ENCODE measurements around the gene ZFYVE1. TPM values are rescaled to one million over a fixed set of nuclear protein-coding genes. Genes with fewer than 3 reads are reported as not detected.

The ZFYVE1 gene
- total RNA-seq, 1 donor from 2014 or later, result 16.5 TPM

DNA sequence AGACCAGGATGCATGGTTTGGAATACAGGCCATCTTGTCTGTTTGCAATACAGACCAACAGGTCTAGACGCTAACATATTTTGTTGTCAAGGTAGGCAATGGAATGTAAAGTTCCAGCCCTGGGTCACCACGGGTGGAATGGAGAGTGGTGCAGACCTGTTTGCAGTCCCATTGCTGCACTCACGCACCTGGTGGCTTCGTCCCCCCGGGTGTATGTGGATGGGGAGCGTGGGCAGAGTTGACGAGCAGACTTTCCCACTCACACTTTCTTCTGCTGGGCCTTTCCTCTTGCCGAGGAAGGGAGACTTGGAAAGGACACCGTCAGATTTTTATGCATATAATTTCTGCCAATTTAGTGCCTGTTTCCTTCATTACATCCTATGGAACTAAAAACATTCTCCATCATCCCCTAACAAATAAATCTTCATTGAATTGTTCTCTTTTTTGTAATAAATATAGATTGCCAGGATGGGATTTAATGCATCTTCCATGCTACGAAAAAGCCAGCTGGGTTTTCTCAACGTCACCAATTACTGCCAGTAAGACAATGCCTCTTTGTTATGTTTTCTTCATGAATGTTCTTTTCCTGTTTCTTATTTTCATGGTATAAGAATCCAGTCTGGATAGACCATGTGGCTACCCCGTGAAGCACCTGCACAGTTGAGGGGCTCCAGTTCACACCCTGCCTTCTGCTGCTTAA is 85.5 kb downstream of the ZFYVE1 start:
- TF ChIP-seq, protein P1, sequence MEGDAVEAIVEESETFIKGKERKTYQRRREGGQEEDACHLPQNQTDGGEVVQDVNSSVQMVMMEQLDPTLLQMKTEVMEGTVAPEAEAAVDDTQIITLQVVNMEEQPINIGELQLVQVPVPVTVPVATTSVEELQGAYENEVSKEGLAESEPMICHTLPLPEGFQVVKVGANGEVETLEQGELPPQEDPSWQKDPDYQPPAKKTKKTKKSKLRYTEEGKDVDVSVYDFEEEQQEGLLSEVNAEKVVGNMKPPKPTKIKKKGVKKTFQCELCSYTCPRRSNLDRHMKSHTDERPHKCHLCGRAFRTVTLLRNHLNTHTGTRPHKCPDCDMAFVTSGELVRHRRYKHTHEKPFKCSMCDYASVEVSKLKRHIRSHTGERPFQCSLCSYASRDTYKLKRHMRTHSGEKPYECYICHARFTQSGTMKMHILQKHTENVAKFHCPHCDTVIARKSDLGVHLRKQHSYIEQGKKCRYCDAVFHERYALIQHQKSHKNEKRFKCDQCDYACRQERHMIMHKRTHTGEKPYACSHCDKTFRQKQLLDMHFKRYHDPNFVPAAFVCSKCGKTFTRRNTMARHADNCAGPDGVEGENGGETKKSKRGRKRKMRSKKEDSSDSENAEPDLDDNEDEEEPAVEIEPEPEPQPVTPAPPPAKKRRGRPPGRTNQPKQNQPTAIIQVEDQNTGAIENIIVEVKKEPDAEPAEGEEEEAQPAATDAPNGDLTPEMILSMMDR (IDR thresholded peaks at IDR 0.05), result no peak
- Mint-ChIP-seq H3K9me3 (no peaks in the 10 kb centered on the region), H3K27me3 (no peaks in the 10 kb centered on the region), H3K4me1 (peaks cover 11% of the 10 kb centered on the region), H3K36me3 (ENCODE audit: low read depth) (peaks cover 84% of the 10 kb centered on the region), H3K4me3 (no peak overlapping the region), H3K27ac (no peak overlapping the region)
- ChIA-PET POLR2A (no interaction called here), CTCF (no interaction called here)
- no peak for ATAC-seq (ENCODE audit: low read depth)
- intact Hi-C loops (cut with micrococcal nuclease), result no loop called here
- no peak for DNase-seq

DNA sequence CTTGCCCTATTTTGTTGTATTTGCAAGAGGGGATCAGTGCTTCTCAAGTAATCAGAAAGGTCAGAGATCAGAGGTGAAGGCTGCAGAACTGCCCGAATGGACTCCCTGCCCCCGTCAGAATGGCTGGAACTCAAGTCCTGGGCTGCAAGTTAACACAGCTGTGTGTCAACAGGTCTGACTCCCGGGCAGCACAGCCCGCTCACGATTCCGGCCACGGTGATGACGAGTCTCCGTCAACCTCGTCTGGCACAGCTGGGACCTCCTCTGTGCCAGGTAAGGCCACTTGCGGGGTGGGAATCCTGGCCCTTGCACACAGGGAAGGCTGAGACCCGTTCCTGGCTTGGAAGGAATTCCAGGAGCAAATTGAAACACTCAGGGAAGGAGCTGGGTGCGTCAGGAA is 87.3 kb downstream of the ZFYVE1 start:
- Mint-ChIP-seq H3K4me3 (no peak overlapping the region), H3K9me3 (no peaks in the 10 kb centered on the region), H3K4me1 (peaks cover 12% of the 10 kb centered on the region), H3K27me3 (no peaks in the 10 kb centered on the region), H3K27ac (no peak overlapping the region), H3K36me3 (ENCODE audit: low read depth) (peaks cover 71% of the 10 kb centered on the region)
- DNase-seq (no peak), ATAC-seq (ENCODE audit: low read depth) (no peak)
- ChIA-PET CTCF (interaction anchor here (4.2 kb wide), 1 partner anchor 9 kb away, joined by 14 read pairs; no protein-coding TSS in a partner anchor), POLR2A (no interaction called here)
- intact Hi-C loops (cut with micrococcal nuclease), result no loop called here
- TF ChIP-seq, protein P1 (IDR thresholded peaks at IDR 0.05), result no peak

DNA sequence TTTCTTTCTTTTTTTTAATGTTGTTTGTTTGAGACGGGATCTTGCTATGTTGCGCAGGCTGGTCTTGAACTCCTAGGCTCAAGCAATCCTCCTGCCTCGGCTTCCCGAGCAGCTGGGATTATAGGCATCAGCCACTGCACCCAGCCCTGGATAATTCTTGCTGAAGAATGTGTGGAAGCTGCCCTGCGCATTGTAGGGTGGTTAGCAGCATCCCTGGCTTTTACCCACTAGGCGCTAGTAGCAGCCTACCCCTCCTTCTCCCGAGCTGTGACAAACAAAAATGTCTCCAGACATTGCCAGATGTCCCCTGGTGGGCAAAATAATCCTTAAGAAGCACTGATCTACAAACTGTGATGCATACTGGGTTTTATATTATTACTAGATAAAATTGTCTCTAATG is 94.0 kb downstream of the ZFYVE1 start:
- Mint-ChIP-seq H3K27ac (no peak overlapping the region), H3K36me3 (ENCODE audit: low read depth) (peaks cover 17% of the 10 kb centered on the region), H3K9me3 (no peaks in the 10 kb centered on the region), H3K27me3 (no peaks in the 10 kb centered on the region), H3K4me1 (peaks cover 24% of the 10 kb centered on the region), H3K4me3 (no peak overlapping the region)
- DNase-seq (no peak), ATAC-seq (ENCODE audit: low read depth) (no peak)
- ChIA-PET POLR2A (no interaction called here), CTCF (no interaction called here)
- intact Hi-C loops (cut with micrococcal nuclease), result no loop called here
- TF ChIP-seq, protein P1 (IDR thresholded peaks at IDR 0.05), result no peak

DNA sequence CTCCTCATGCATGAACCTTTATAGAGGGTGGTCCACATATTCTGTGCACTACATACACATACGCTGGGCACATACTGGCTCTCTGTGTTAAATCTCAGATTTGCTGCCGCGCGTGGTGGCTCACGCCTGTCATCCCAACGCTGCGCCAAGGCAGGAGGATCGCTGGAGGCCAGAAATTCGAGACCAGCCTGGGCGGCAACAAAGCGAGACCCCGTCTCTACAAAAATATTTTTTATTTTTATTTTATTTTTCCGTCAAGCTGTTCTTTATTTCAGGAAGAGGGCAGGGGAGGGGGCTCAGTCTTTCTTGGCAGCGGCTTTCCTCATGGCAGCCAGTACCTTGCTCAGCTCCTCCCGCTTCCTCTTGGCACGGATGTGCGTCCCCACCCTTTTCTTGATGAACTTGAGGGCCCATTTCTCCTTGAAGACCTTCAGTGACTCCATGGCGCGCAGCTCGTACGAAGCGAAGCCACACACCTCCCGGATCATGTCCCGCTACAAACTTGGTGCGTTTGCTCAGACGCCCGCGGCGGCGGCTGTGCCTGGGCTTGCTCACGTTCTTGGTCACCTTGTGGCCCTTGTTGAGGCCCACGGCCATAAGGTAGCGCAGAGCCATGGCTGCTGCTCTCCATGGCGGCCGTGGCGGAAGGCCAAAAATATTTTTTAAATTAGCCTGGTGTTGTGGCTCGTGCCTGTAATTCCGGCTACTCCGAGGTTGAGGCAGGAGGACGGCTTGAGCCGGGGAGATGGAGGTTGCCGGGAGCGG is 97.4 kb downstream of the ZFYVE1 start:
- Mint-ChIP-seq H3K4me3 (no peak overlapping the region), H3K9me3 (no peaks in the 10 kb centered on the region), H3K27me3 (no peaks in the 10 kb centered on the region), H3K27ac (no peak overlapping the region), H3K4me1 (peaks cover 24% of the 10 kb centered on the region), H3K36me3 (ENCODE audit: low read depth) (peaks cover 11% of the 10 kb centered on the region)
- TF ChIP-seq, protein P1 (IDR thresholded peaks at IDR 0.05), result no peak
- POLR2A ChIA-PET, result interaction anchor here (0.6 kb wide), 1 partner anchor 20 kb away, joined by 3 read pairs; no protein-coding TSS in a partner anchor
- DNase-seq, result no peak
- intact Hi-C loops (cut with micrococcal nuclease), result no loop called here
- CTCF ChIA-PET, result no interaction called here
- ATAC-seq (ENCODE audit: low read depth), result no peak

DNA sequence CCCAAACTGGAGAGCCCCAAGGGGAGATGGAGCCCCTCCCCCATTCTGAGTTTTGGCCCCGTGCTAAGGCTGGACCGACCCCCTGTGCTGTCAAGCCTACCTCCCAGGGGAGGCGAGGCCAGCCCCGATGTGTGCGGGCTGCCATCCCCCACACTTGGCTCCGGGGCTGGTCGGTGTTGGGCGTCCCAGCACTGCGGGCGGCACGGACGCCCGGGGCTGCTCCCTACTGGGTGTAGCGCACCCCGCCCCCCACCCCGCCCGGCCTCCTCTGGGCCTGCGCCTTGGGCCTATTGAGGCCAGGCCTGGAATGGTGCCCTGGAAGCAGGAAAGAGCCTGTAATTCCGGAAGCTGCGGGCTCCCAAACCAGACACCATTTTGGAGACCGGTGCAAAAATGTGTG is 98.0 kb downstream of the ZFYVE1 start:
- Mint-ChIP-seq H3K36me3 (ENCODE audit: low read depth) (peaks cover 11% of the 10 kb centered on the region), H3K4me1 (peaks cover 24% of the 10 kb centered on the region), H3K27ac (no peak overlapping the region), H3K9me3 (no peaks in the 10 kb centered on the region), H3K4me3 (no peak overlapping the region), H3K27me3 (no peaks in the 10 kb centered on the region)
- TF ChIP-seq, protein P1 (IDR thresholded peaks at IDR 0.05), result no peak
- intact Hi-C loops (cut with micrococcal nuclease), result no loop called here
- ChIA-PET POLR2A (no interaction called here), CTCF (no interaction called here)
- DNase-seq, result no peak
- no peak for ATAC-seq (ENCODE audit: low read depth)
